NCI-H748 (cell line): ENCODE measurements around the gene GRID1.
"Not testable (repeated sequence)": the region's sequence is repeated elsewhere in the genome, so short reads cannot be mapped to it uniquely, and the experiment has no call there.

Experiments
- DNase-seq: peaks from one replicate; lab custom pipeline; 2025; ENCODE audit not compliant: unreplicated experiment; lab: John Stamatoyannopoulos, UW

The GRID1 gene

DNA sequence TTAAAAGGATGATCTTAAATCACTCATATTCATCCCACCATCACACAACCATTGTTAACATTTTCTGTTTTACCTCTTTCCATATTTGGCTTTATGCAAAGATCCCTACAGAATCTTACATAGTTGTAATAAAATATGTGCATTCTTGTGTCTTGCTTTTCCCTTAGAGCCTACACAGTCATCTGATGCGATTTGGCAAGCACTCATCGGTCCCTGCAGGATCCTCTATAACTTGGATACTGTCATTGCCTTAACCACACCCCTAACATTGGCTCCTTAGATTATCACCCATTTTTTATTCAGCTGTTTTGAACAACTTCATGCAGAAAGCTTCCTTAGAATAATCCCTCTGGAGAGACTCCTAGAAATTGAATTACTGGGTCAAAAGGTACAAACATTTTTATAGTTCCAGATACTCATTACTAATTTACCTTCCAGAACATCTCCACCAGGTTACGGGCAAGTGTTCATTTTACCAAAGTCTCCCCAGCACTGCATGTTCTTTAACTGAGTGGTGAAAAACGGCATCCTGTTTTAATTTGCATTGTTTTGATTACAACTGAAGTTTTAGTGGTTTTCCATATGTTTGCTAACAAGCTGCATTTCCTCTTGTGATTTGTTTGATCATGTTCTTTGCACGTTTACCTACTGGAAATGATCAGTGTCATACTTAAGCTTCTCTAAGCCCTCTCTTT is 268.3 kb downstream of the GRID1 start:
- DNase-seq = no peak

DNA sequence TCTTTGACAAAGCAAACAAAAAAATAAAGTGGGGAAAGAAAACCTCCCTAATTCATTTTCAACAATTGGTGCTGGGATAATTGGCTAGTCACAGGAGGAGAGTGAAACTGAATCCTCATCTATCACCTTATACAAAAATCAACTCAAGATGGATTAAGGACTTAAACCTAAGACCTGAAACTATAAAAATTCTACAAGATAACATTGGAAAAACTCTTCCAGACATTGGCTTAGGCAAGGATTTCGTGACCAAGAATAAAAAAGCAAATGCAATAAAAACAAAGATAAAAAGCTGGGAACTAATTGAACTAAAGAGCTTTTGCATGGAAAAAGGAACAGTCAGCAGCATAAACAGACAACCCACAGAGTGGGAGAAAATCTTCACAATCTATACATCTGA is 271.5 kb downstream of the GRID1 start:
- DNase-seq = not testable (repeated sequence)

DNA sequence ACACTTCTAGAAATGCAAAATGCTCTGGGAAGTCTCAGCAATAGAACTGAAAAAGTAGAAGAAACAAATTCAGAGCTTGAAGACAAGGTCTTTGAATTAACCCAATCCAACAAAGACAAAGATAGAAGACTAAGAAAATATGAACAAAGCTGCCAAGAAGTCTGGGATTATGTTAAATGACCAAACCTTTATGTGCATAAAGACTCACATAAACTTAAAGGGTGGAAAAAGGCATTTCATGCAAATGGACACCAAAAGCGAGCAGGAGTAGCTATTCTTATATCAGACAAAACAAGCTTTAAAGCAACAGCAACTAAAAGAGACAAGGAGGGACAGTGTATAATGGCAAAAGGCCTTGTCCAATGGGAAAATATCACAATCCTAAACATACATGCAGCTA is 274.3 kb downstream of the GRID1 start:
- not testable (repeated sequence) for DNase-seq

DNA sequence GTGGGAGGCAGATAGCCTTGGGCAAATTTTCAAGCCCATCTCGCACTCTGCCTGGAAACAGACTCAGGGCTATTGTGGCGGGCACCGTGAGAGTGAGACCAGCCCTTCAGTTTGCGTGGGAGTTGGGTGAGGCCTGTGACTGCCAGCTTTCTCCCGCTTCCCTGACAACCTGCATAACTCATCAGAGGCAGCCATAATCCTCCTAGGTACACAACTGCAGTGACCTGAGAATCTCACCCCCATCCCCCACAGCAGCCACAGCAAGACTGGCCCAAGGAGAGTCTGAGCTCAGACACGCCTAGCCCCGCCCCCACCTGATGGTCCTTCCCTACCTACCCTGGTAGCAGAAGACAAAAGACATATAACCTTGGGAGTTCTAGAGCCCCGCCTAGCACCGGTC is 275.4 kb downstream of the GRID1 start:
- no peak for DNase-seq

DNA sequence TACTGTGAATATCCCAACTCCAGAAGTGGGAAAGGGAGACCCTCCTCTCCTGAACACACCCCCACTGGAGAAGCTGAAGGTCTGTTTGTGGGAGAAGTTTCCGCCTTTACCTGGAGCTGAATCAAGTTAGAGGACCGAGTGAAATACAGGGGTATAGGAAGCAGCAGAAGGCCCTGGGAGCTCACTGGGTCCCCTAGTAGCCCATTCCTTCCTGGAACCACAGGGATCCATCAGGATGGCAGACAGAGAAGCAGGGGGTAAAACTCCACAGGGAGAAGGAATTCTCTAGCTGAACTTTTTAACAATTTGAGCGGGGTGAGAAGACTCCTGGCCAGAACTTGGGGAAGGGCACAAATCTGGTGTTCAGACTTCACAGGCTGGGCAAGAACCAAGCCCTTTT is 275.8 kb downstream of the GRID1 start:
- no peak for DNase-seq

DNA sequence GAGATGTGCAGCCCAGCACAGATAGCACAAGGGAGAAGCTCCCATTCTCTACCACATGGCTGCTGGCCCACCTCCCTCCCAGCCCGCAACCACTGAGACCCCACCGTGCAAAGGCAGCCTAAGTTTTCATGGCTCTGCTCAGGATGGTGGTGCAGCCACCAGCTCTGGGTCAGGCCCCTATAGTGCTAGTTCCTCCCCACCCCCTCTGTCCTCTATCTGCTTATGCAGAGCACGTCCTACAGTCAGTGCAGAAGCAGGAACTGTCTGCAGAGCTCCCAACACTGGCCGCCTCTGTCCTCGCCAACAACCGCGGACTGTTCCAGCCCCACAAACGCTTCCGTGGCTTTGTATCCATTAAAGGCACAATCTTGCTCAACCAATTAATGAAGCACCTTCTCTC is 278.9 kb downstream of the GRID1 start:
- no peak for DNase-seq

DNA sequence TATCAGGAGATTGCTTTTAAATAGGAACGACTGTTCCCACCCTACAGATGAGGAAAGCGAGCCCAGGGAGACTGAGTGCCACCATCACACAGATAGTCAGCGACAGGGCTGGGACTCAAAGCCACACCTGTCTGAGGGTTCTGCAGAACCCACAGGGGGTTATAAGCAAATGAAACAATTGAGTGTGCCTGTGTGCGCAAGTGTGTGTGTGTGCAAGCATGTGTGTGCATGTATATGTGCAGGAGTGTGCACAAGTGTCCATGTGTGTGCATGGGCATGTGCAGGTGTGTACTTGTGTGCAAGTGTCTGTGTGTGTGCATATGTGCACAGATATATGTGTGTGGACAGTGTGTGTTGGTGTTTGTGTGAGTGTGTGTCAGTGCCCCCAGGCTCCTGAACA is 280.2 kb downstream of the GRID1 start:
- no peak for DNase-seq

DNA sequence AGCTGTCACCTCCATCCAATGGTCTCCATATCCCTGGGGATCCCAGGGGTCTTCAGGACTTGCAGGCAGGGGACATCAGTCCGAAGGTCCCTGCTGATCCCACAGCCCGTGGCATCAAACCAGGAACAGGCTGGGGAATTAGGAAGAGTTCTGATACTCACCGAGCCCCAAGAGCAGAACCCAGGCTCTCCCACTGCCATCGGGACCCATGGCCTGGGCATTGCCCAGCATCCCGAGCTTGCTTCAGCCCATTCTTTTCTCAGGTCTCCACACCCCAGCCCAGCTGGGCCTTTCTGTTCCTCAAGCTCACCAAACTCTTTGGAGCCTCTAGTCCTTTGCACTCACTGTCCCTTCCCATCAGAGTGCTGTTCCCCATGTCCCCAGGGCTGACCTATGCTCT is 280.9 kb downstream of the GRID1 start:
- DNase-seq = no peak

DNA sequence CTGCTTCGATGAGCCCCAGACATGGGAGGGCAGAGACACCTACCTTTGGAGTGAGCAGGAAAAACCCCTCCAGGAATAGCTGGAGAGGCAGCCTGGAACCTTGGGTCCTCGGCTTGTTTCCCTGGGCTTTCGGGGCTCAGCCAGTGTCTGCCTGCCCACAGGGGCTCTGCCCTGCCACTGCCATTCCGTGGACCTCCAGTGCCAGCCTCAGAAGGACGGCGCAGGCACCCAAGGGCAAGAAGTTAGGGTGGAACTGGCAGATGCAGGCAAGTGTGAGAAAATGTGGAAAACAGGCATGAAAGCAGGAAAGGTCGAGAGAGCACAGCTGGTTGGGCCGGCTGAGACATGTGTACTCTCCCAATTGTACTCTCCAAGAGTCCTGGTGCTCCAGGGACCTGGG is 281.5 kb downstream of the GRID1 start:
- no peak for DNase-seq

DNA sequence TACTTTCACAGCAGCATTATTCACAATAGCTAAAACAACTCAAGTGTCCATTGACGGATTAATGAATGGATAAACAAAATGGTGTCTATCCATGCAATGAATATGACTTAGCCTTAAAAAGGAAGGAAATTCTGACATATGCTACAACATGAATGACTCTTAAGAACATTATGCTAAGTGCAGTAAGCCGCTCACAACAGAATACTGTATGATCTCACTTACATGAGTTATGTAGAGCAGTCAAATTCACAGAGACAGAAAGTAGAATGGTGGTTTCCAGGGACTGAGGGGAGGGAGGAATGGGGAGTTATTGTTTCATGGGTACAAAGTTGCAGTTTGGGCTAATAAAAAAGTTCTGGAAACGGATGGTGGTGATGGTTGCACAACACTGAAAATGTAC is 282.0 kb downstream of the GRID1 start:
- DNase-seq = no peak

DNA sequence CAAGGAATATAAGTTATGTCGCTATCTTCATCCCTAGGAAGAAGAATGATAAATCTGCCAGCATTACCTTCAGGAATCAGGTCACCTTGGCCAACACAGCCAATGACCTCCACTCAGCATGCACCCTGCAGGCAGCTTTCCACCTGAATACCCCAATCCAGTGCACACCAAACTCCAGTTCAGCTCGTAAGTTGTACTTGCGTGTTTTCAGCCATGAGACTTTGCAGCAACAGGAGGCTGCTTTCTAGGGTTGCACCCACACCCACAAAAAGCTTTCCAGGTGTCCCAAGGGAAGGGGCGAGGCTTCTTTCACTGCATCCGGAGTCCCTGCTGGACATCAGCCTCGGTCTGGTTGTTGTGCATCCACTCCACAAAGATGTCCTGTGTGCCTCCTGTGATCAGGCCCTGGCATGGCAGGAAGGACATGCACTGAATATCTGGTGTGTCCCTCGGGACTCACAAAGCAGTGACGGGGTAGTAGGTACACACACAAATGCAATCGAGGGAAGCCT is 282.9 kb downstream of the GRID1 start:
- no peak for DNase-seq

DNA sequence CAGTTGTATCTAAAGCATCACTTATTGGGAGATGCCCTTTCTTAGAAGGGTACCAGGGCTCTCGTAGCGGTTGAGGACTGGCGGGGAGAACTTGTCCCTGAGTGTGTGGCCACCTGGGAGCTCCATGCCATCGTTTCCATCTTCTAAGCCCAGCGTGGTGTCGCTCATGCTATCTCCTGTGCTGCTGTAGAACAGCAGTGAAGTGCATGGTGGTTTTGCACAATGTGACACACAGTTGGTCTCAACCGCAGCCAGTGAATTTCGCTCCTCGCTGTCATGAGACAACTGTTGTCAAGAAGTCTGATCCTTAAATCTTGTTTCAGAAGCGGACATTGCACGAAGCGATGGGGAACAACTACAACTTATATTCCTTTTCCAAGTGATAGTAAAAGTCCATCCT is 283.4 kb downstream of the GRID1 start:
- DNase-seq = no peak

DNA sequence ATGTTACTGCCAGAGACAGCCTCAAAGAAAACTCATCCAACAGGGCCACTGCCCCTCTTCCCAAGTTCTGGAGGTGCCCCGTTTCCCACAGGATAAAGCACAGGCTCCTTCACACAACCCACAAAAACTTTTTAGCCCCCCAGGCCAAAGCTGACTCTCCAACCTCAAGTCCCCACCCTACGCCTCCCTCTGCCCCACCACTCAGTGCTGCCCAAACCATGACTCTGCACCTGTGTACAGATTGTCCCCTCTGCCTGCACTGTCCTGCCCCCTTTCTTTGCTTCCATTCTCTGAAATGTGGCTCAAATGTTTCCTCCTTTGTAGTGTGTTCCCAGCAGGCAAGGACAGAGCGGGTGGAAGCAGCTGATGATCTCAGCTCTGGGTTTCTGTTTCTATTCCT is 284.0 kb downstream of the GRID1 start:
- DNase-seq = no peak

DNA sequence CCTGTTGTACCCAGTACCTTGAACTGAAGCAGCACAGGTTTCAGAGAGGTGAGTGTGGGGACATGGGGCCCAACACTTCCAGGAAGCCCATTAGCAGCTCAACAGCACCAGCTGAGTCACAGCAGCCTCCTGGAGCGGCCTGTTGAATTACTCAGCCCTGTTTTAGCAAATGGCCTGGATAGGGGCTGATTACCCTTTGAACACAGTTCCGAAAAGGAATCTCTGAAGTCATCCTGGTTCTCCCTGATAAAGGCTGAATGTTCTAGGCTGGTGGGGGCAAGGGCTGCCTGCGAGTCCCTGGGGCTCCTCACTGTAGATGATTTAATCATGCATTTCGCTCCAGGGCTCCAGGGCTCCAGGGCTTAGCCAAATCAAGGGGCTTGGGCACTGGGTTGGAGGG is 287.5 kb downstream of the GRID1 start:
- no peak for DNase-seq

DNA sequence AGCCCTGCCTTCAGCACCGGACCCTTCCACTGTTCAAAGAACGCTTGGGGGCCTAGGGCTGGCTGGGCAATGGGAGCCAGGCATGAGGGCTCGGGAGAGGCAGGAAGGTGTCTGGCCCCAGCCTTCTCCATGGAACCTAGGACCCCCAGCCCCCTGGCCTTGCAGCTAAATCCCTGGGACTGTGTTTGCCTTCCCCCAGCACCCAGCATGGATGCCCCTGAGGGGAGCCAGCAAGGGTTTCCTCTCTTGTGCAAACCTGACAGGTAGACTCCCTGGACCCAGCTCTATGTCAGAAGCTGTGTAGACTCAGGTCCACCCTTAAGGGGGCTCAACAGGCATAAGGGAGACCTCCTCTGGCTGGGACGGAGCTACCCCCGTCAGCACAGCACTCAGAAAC is 288.0 kb downstream of the GRID1 start:
- DNase-seq = no peak

DNA sequence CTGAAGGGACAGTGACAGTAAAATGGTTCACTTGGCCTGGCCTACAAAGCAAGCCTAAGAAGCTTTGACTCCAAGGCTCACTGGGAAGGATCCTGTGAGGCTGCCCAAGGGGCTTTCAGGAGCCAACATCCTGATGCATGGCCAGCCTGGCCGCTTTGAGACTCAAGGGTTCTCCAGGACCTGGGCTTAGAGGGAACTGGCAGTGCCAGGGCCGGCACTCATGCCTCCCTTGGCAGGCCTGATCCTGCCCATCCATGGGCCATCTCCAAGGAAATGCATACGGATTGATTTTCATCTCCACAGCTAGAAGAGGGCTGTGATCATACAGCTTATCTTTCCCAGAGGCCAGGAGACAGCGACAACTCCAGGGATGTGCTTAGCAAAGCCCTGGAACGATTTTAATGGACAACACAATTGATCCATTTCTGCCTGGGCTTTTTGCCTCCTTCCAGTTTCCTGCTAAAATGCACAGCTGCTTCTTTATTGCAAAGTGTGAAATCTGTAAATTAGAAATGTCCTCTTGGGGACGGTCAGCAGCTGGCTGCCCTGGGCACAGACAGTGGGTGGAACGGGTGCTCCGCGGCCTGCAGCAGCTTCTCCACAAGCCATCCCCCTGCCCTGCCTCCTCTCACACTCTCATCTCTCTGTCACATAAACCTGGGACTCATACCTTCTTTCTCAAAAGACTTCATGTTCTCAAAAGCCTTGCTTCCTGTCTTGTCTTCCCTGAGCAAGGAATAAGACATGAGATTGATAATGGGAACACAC is 288.5 kb downstream of the GRID1 start:
- DNase-seq = no peak

DNA sequence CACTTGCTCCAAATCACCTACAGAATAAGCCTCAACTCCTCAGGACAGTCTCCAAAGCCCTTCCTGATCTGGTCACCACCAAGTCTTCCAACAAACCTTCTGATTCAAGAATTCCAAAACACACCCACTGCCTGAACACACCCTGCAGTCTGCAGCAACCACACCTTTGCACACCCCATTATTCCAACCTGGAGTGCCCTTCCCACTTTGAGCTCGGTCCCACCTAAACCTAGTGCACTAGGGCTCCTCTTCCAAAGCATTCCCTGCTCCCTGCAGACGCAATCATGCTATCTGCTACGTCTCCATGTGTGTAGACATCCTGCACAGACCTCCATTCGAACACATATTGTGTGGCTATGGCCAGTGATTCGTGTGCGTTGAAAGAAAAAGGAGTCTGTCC is 289.3 kb downstream of the GRID1 start:
- DNase-seq = no peak

DNA sequence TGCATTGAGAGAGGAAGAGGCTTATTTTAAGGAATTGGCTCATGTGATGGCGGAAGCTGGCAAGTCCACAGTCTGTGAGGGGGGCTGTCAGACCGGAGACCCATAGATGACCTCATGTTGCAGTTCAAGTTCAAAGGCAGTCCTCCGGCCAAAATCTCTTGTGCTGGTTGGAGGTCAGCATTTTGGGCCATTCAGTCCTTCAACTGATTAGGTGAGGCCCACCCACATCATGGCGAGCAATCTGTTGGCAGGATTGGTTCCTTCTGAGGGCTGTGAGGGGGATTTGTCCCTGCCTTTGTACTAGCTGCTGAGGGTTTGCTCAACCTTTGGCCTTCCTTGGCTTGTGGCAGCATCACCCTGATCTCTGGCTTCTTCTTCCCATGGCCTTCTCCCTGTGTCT is 290.1 kb downstream of the GRID1 start:
- not testable (repeated sequence) for DNase-seq

DNA sequence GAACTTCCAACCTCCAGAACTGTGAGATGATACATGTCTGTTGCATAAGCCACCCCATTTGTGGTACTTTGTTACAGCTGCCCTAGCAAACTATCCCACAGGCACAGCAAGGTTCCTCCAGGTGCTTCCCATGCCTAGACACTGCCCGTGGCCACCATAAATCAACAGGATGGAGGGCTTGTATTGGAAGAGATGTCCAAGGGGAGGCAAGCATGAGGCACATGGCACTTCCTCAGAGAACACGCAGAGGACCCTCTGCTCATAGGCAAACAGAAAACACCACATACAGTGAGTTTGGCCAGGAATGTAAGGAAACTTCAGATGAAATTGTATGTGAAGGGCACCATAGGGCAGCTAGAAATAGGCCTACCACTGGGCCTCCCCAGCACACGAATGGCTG is 291.1 kb downstream of the GRID1 start:
- no peak for DNase-seq

DNA sequence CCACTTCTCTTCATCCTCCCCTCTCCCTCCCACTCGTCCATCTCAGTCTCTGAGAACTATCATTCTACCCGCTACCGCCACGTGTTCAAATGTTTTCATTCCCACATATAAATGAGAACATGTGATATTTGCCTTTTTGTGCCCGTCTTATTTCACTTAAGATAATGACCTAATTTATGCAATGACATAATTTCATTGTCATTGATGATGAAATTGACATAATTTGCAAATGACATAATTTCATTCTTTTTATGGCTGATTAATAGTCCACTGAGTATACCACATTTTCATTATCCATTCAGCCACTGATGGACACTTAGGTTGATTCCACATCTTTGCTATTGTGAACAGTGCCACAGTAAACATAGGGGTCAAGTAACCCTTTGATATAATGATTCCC is 292.3 kb downstream of the GRID1 start:
- DNase-seq = no peak

DNA sequence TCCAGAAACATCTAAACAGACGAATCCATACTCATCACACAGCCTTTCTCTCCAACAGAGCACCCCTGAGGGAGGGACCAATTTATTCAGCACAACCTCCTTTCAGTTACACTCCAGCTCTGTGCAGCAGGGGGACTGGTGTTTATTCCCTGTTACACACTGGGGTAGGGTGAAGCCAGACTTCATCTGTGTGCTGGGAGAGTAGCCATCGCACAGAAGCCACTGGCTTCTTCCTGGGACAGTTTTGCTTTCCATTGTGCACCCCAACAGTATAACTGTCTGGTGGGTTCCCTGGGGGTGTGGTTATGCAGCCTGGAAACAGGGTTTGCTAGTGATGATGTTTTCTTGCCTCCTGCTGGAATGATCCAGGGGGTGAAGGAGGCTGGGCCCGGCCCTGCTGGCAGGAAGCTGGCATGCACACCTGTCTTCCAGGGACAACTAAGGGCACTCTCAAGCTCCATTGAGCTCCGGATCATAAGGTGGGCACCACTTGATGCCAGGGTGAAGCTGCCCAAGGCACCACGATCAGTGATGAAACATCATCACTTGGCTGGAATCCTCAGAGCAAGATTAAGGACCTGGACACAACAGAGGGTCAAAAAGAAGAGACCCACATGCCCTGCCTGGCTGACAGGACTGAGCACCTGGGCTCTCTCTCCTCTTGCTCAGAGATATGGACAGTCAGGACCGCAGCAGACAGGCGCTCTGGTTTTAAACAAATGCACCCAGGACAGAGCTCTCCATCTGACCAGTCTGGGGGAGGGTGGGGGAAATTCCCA is 293.2 kb downstream of the GRID1 start:
- no peak for DNase-seq

DNA sequence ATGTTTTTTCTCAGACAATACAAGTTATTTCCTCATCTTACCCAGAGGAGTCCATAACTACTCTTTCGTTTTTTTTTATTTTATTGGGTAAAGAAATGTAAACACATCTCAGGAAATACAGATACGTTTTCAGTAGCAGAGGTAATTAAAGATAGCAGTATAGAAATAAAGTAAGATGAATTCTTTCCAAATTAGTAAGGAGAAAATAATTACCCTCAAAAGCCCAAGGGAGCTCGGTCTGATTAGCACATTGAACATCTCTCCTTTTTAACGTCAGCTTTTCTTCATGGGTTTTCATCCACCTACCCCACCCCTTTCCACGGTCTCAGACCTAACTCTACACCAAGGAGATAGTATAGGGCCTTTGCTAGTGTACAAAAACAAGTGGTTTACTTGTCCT is 294.2 kb downstream of the GRID1 start:
- no peak for DNase-seq
